GM12865 (cell line): ENCODE results near the gene SHC4.

Source experiments
- DNase-seq: peaks from one replicate; pipeline ENCODE4 v3.0.0; 2010; ENCODE audit warnings: low read depth
- H3K4me3 ChIP-seq: 2 replicates; pipeline ENCODE4 v1.5.1; 2011; ENCODE audit warnings: mild to moderate bottlenecking, low read depth, low read length, control low read depth
- CTCF ChIP-seq: IDR thresholded peaks from 2 replicates; pipeline ENCODE4 v1.5.1; 2011; ENCODE audit warnings: low read length, control low read depth, low read depth, inconsistent platforms; ENCODE audit not compliant: insufficient read depth; ENCODE audit errors: missing control alignments

SHC4 gene

DNA sequence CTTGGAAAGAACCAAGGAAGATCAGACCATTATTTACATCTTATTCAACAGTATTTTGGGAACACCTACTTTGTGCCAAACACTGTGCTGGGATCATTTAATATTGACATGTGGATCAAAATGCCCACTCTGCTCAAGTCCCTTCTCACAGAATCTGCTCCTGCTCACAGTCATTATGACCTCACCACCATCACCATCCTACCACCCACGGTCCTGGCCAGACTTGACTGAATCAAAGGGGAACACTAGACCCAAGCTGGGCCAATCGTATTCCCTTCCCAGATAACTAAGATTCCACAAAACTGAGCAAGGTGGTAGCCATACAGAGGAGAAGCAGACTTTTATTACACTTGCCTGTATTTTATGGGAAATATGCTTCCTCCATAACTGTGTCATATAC is 149.4 kb downstream of the SHC4 start:
- DNase-seq: no peak
- H3K4me3 ChIP-seq: no peak overlapping the region
- TF ChIP-seq CTCF: no peak

DNA sequence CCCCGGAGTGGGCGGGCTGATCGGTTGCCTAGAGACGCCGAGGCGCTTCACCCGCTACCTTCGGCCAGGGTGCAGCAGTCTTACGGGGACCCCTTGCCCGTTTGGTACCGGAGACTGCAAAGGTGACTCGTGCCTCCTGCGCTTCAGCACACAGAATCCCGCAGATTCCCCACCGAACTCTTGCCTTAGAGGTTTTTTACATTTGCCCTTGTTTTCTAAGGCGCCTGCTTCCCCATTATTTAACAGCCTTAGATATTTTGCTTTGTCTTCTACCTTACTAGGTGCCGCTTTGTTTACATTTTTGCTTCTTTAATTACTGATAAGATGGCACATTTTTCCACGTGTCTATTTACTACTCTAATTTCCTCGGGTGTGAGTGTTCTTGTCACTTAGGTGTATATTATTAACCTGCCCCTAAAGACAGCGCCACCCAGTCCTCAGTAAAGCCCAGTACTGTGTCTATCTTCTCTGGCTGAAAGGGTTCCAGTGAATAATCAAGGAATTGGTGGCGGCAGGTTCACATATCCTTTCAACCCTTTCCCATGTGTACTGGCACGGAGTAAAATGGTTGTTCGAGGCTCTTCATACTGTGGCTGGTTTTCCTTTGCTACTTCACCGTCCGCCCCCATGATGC is 152.3 kb downstream of the SHC4 start:
- TF ChIP-seq CTCF: no peak
- DNase-seq: no peak

GRCh38 chr15:48810414-48811324 is 153.1 kb downstream of the SHC4 start, which contains the start of gene CEP152:
TSS of gene CEP152 (minus strand) at chr15:48811069. CDS start at chr15:48805649, 5,420 bp downstream.
- no peak for TF ChIP-seq CTCF

More for the DNA sequence above, 152.3 kb downstream of the SHC4 start:
- H3K4me3 ChIP-seq: peak overlapping the region; percentile 72

GRCh38 chr15:48806151-48806550 is 157.6 kb downstream of the SHC4 start:
- DNase-seq: peak; percentile 9
- TF ChIP-seq CTCF: no peak
- no peak overlapping the region for H3K4me3 ChIP-seq

More at GRCh38 chr15:48810414-48811324, 153.1 kb downstream of the SHC4 start, which contains the start of gene CEP152:
- DNase-seq: peak; percentile 100
- peak within 1 kb of the TSS; percentile 89 for H3K4me3 ChIP-seq

- H3K4me3 ChIP-seq: no peak overlapping the region
- DNase-seq: no peak
- no peak for TF ChIP-seq CTCF
Measured at GRCh38 chr15:48805591-48805990, 158.1 kb downstream of the SHC4 start.

- DNase-seq: no peak
- no peak for TF ChIP-seq CTCF
- no peak overlapping the region for H3K4me3 ChIP-seq
Measured at GRCh38 chr15:48803877-48804276, 159.8 kb downstream of the SHC4 start.
